ENCODE results near the gene FOXN3.

Gene FOXN3

DNA sequence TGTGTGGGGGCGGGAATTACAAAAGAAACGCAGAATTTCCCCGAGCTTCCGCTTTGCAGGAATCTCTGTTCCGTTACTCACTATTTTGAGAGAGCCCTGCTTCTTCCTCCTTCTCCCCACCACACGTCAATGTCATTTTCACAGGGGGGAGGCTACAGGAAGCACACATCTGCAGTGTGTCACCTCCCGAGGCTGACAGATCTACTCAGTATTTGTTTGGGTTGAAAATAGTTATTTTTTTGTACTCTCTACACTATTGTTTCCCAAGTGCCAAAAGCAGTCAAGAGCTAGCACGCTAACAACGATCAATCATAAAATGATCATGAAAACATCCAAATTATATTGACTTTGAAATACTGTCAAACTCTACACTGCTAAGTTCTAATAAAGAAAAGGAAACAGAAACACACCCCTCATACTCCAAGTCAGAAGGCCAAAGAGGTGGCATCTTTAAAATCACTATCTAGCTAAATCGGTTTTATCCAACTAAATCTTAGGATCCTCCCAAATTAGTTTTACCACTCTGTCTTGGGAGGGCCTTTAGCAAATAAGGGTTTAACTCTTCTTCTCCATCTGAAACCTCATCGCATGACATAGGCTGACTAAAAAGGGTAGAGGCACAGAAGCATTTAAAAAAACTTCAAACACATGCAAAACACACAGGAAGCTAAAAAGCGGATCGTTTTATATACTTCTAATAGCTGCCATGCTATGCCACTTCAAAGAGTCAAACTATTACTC is 51.8 kb downstream of the FOXN3 start:
- no CpG with 5 or more reads among the region's 13 CpGs for WGBS (ENCODE audit: extremely low coverage, insufficient coverage, low lambda C conversion rate)
- H3K4me3 ChIP-seq (ENCODE audit: low read length) = no peak overlapping the region

DNA sequence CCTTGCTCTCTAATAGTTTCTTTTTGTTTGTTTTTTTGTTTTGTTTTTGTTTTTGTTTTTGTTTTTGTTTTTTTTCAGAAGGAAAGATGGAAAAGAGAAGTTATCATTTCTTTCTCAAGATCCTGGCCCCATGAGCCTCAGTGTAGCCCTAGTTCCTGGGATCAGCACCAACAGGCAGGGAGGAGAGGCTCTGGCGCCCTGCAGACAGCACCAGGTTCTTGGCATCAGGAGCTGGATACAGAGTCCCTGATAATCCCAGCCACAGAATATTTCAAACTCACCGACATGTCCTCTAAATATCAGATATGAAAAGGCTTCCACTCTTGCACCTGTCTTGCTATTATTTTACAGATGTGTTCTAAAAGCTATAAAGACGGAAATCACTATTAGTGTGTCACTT is 52.7 kb downstream of the FOXN3 start:
- DNase-seq = no peak
- Histone ChIP-seq H3K4ac (ENCODE audit: low read depth, low read length) (no peak overlapping the region), H2BK15ac (replicated peaks; ENCODE audit: low read depth) (no peak overlapping the region), H3K4me3 (ENCODE audit: low read length) (no peak overlapping the region), H3K18ac (ENCODE audit: low read length) (no peak overlapping the region), H4K5ac (ENCODE audit: low read length) (no peak overlapping the region), H3K27me3 (ENCODE audit: insufficient read depth, low read length, poor library complexity) (no peaks in the 10 kb centered on the region), H3K27ac (ENCODE audit: low read depth, low read length) (no peak overlapping the region), H3K36me3 (ENCODE audit: control insufficient read depth, insufficient read depth, low read length) (no peaks in the 10 kb centered on the region), H3K56ac (ENCODE audit: low read length) (no peak overlapping the region), H4K8ac (ENCODE audit: low read depth, low read length) (no peak overlapping the region), H2BK5ac (ENCODE audit: low read length) (no peak overlapping the region), H3K9ac (ENCODE audit: low read length) (no peak overlapping the region), H2BK120ac (ENCODE audit: low read depth, low read length) (no peak overlapping the region), H3K23ac (ENCODE audit: low read length) (no peak overlapping the region), H3K4me2 (ENCODE audit: low read length) (no peak overlapping the region), H3K4me1 (ENCODE audit: control insufficient read depth, low read depth, low read length) (no peaks in the 10 kb centered on the region), H3K79me1 (ENCODE audit: low read length) (peaks cover 16% of the 10 kb centered on the region), H2AK5ac (ENCODE audit: low read length) (no peak overlapping the region), H3K79me2 (ENCODE audit: control insufficient read depth, insufficient read depth, low read length) (peaks cover 51% of the 10 kb centered on the region)
- WGBS (ENCODE audit: extremely low coverage, insufficient coverage, low lambda C conversion rate) = no CpG with 5 or more reads among the region's 3 CpGs

More for the DNA sequence above, 51.8 kb downstream of the FOXN3 start:
- Histone ChIP-seq H3K79me1 (ENCODE audit: low read length) (peaks cover 18% of the 10 kb centered on the region), H3K18ac (ENCODE audit: low read length) (no peak overlapping the region), H2BK120ac (ENCODE audit: low read depth, low read length) (no peak overlapping the region), H4K5ac (ENCODE audit: low read length) (no peak overlapping the region), H3K23ac (ENCODE audit: low read length) (no peak overlapping the region), H3K4me1 (ENCODE audit: control insufficient read depth, low read depth, low read length) (no peaks in the 10 kb centered on the region), H3K79me2 (ENCODE audit: control insufficient read depth, insufficient read depth, low read length) (peaks cover 57% of the 10 kb centered on the region), H3K9ac (ENCODE audit: low read length) (no peak overlapping the region), H3K56ac (ENCODE audit: low read length) (no peak overlapping the region), H3K27ac (ENCODE audit: low read depth, low read length) (no peak overlapping the region), H2AK5ac (ENCODE audit: low read length) (no peak overlapping the region), H4K8ac (ENCODE audit: low read depth, low read length) (no peak overlapping the region), H3K4me2 (ENCODE audit: low read length) (no peak overlapping the region), H2BK15ac (replicated peaks; ENCODE audit: low read depth) (no peak overlapping the region), H3K4ac (ENCODE audit: low read depth, low read length) (no peak overlapping the region), H3K36me3 (ENCODE audit: control insufficient read depth, insufficient read depth, low read length) (no peaks in the 10 kb centered on the region), H3K27me3 (ENCODE audit: insufficient read depth, low read length, poor library complexity) (no peaks in the 10 kb centered on the region), H2BK5ac (ENCODE audit: low read length) (no peak overlapping the region)
- DNase-seq = no peak

DNA sequence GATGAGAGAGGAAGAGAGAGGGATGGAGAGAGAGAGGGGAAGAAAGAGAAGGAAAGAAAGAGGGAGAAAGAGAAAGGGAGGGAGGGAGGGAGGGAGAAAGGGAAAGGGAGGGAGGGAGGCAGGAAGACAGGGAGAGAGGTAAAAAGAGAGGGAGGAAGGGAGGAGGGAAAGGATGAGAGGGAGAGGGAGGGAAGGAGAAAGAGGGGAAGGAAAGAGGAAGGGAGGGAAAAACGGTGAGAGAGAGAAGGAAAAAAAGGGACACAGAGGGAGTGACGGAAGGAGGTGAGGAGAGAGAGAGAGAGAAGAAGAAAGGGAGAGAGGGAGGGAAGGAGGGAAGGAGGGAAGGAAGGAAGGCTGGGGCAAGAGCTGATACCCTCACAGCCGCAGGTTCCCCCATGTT is 56.8 kb downstream of the FOXN3 start:
- Histone ChIP-seq H4K8ac (ENCODE audit: low read depth, low read length) (no peak overlapping the region), H3K79me2 (ENCODE audit: control insufficient read depth, insufficient read depth, low read length) (peaks cover 42% of the 10 kb centered on the region), H3K79me1 (ENCODE audit: low read length) (peaks cover 15% of the 10 kb centered on the region), H3K36me3 (ENCODE audit: control insufficient read depth, insufficient read depth, low read length) (no peaks in the 10 kb centered on the region), H3K18ac (ENCODE audit: low read length) (no peak overlapping the region), H2BK15ac (replicated peaks; ENCODE audit: low read depth) (no peak overlapping the region), H3K4ac (ENCODE audit: low read depth, low read length) (no peak overlapping the region), H3K27ac (ENCODE audit: low read depth, low read length) (no peak overlapping the region), H4K5ac (ENCODE audit: low read length) (no peak overlapping the region), H2BK5ac (ENCODE audit: low read length) (no peak overlapping the region), H2BK120ac (ENCODE audit: low read depth, low read length) (no peak overlapping the region), H3K4me1 (ENCODE audit: control insufficient read depth, low read depth, low read length) (no peaks in the 10 kb centered on the region), H3K27me3 (ENCODE audit: insufficient read depth, low read length, poor library complexity) (no peaks in the 10 kb centered on the region), H2AK5ac (ENCODE audit: low read length) (no peak overlapping the region), H3K56ac (ENCODE audit: low read length) (no peak overlapping the region), H3K4me3 (ENCODE audit: low read length) (no peak overlapping the region), H3K9ac (ENCODE audit: low read length) (no peak overlapping the region), H3K4me2 (ENCODE audit: low read length) (no peak overlapping the region), H3K23ac (ENCODE audit: low read length) (no peak overlapping the region)
- DNase-seq = no peak
- 96% methylated on average over 2 of the region's 3 CpGs for WGBS (ENCODE audit: extremely low coverage, insufficient coverage, low lambda C conversion rate)

DNA sequence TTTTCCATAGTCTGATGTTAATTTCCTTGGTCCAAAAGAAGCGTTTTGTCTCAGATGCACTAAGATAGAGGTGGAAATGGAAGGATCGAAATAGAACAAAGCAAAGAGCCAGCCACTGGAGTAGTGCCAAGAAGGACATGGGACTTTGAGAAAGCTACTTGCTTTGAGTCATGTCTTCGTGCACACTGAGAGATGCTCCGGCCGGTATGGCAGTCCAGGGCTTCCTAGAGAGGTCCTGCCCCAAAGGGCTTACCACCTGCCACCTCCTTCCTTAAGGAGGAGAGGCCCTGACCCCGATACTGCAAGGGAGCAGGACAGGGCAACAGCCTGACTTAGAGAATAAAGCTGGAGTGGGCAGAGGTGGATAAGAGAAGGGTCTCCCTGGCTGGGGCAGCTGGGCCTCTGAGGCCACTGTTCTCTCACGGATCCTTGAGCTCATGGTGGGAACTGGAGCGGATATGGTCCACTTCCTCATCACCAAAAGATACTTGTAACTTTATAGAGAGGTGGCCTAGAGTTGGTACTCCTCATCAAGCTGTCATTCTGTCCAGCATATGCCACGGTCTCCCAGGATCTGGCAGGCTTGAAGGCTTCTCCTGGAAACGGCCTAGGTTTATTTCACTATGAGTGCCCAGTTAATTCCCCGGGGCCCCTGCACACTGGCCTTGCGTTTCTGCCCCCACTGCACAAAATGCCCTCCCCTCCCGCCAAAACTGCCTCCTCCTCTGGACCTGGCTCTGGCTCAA is 57.4 kb downstream of the FOXN3 start:
- Histone ChIP-seq H3K18ac (ENCODE audit: low read length) (no peak overlapping the region), H3K4me1 (ENCODE audit: control insufficient read depth, low read depth, low read length) (no peaks in the 10 kb centered on the region), H3K79me2 (ENCODE audit: control insufficient read depth, insufficient read depth, low read length) (peaks cover 36% of the 10 kb centered on the region), H4K8ac (ENCODE audit: low read depth, low read length) (no peak overlapping the region), H3K9ac (ENCODE audit: low read length) (no peak overlapping the region), H3K4me2 (ENCODE audit: low read length) (no peak overlapping the region), H2AK5ac (ENCODE audit: low read length) (no peak overlapping the region), H3K23ac (ENCODE audit: low read length) (no peak overlapping the region), H2BK15ac (replicated peaks; ENCODE audit: low read depth) (no peak overlapping the region), H2BK120ac (ENCODE audit: low read depth, low read length) (no peak overlapping the region), H3K4ac (ENCODE audit: low read depth, low read length) (no peak overlapping the region), H3K27me3 (ENCODE audit: insufficient read depth, low read length, poor library complexity) (no peaks in the 10 kb centered on the region), H3K4me3 (ENCODE audit: low read length) (no peak overlapping the region), H4K5ac (ENCODE audit: low read length) (no peak overlapping the region), H3K27ac (ENCODE audit: low read depth, low read length) (no peak overlapping the region), H3K56ac (ENCODE audit: low read length) (no peak overlapping the region), H2BK5ac (ENCODE audit: low read length) (no peak overlapping the region), H3K79me1 (ENCODE audit: low read length) (peaks cover 13% of the 10 kb centered on the region), H3K36me3 (ENCODE audit: control insufficient read depth, insufficient read depth, low read length) (no peaks in the 10 kb centered on the region)
- WGBS (ENCODE audit: extremely low coverage, insufficient coverage, low lambda C conversion rate) = no CpG with 5 or more reads among the region's 13 CpGs
- DNase-seq = no peak

DNA sequence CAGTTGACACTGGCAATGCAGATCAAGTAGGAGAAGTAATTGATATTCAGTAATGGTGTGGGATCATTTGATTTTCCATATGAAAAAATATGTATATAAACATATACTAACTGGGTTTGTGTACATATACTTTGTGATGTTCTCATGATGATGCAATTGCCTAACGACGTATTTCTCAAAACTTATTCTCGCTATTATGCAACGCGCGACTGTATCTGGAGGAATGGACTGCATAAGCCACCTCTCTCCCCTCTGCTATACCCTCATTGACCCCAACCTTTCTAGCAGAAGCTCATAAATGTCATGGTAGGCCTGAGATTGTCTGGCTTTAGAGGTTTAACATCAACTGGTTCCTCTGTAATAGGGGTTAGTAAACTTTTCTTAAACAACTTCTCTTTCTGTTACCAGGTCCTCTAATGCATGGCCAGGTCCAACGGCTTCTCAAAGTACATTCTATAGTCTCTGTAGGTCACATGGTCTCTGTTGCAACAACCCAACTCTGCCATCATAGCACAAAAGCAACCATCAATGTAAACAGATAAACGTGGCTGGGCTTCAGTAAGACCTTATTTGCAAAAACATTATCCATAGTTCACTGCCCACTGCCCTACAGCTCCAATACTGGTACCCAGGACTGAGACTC is 59.3 kb downstream of the FOXN3 start:
- Histone ChIP-seq H3K56ac (ENCODE audit: low read length) (no peak overlapping the region), H3K79me1 (ENCODE audit: low read length) (peaks cover 3% of the 10 kb centered on the region), H4K8ac (ENCODE audit: low read depth, low read length) (no peak overlapping the region), H3K27ac (ENCODE audit: low read depth, low read length) (no peak overlapping the region), H2BK15ac (replicated peaks; ENCODE audit: low read depth) (no peak overlapping the region), H2BK5ac (ENCODE audit: low read length) (no peak overlapping the region), H3K4me3 (ENCODE audit: low read length) (no peak overlapping the region), H3K4me1 (ENCODE audit: control insufficient read depth, low read depth, low read length) (peaks cover under 1% of the 10 kb centered on the region), H3K4me2 (ENCODE audit: low read length) (no peak overlapping the region), H2BK120ac (ENCODE audit: low read depth, low read length) (no peak overlapping the region), H4K5ac (ENCODE audit: low read length) (no peak overlapping the region), H3K36me3 (ENCODE audit: control insufficient read depth, insufficient read depth, low read length) (no peaks in the 10 kb centered on the region), H2AK5ac (ENCODE audit: low read length) (no peak overlapping the region), H3K27me3 (ENCODE audit: insufficient read depth, low read length, poor library complexity) (no peaks in the 10 kb centered on the region), H3K9ac (ENCODE audit: low read length) (no peak overlapping the region), H3K79me2 (ENCODE audit: control insufficient read depth, insufficient read depth, low read length) (peaks cover 22% of the 10 kb centered on the region), H3K4ac (ENCODE audit: low read depth, low read length) (no peak overlapping the region), H3K18ac (ENCODE audit: low read length) (no peak overlapping the region), H3K23ac (ENCODE audit: low read length) (no peak overlapping the region)
- WGBS (ENCODE audit: extremely low coverage, insufficient coverage, low lambda C conversion rate) = no CpG with 5 or more reads among the region's 8 CpGs
- no peak for DNase-seq
